ENCODE results near the gene PPM1H.

Gene PPM1H

DNA sequence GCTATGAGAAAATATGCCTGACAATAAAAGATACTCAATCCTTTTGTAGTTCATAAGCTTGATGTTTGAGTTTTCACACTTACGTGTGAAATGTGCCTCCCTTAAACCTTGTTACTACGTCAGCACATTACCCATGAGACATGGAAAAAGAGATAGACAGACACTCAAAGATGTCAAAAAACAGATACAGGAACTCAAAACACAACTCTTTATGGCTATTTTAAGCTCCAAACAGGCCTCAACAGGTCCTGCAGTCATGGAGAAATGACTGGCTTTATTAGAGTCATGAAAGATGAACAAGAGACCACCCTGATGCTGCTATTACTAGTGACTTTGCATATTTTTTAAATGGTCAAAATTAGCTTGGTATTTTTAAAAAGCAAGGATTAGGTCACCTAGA is 283.8 kb downstream of the PPM1H start:
- H3K4me3 ChIP-seq (ENCODE audit: low read depth, low read length) = no peak overlapping the region
- TF ChIP-seq, protein P1, sequence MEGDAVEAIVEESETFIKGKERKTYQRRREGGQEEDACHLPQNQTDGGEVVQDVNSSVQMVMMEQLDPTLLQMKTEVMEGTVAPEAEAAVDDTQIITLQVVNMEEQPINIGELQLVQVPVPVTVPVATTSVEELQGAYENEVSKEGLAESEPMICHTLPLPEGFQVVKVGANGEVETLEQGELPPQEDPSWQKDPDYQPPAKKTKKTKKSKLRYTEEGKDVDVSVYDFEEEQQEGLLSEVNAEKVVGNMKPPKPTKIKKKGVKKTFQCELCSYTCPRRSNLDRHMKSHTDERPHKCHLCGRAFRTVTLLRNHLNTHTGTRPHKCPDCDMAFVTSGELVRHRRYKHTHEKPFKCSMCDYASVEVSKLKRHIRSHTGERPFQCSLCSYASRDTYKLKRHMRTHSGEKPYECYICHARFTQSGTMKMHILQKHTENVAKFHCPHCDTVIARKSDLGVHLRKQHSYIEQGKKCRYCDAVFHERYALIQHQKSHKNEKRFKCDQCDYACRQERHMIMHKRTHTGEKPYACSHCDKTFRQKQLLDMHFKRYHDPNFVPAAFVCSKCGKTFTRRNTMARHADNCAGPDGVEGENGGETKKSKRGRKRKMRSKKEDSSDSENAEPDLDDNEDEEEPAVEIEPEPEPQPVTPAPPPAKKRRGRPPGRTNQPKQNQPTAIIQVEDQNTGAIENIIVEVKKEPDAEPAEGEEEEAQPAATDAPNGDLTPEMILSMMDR (IDR thresholded peaks at IDR 0.05; ENCODE audit: borderline replicate concordance, insufficient read depth, low read depth, low read length) = no peak

- no peak overlapping the region for H3K4me3 ChIP-seq (ENCODE audit: low read depth, low read length)
- TF ChIP-seq, protein P1 (IDR thresholded peaks at IDR 0.05; ENCODE audit: borderline replicate concordance, insufficient read depth, low read depth, low read length) = no peak
These were observed 285.4 kb downstream of the PPM1H start for GRCh38 chr12:62649412-62650138.

GRCh38 chr12:62647586-62647985 is 287.4 kb downstream of the PPM1H start:
- TF ChIP-seq, protein P1 (IDR thresholded peaks at IDR 0.05; ENCODE audit: borderline replicate concordance, insufficient read depth, low read depth, low read length) = no peak
- H3K4me3 ChIP-seq (ENCODE audit: low read depth, low read length) = no peak overlapping the region

DNA sequence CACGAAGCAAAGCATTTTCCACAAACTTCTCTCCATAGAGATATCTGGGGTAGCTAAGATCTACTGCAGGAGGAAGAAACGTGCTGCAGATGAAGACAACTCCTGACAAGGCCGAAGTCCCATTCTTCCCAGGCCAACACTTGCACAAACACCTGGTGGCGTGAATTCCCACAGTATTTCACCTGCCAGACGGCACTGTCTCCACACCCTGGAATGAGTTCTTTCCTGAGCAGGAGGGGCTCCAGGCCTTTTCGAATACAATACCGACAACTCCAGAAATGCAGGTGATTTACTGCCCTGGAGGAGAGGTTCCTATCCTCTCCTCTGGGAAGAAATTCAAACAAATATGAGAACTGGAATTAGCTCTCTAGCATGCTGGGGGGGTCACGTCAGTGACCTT is 288.4 kb downstream of the PPM1H start:
- TF ChIP-seq, protein P1 (IDR thresholded peaks at IDR 0.05; ENCODE audit: borderline replicate concordance, insufficient read depth, low read depth, low read length) = no peak
- no peak overlapping the region for H3K4me3 ChIP-seq (ENCODE audit: low read depth, low read length)

- no peak overlapping the region for H3K4me3 ChIP-seq (ENCODE audit: low read depth, low read length)
- TF ChIP-seq, protein P1 (IDR thresholded peaks at IDR 0.05; ENCODE audit: borderline replicate concordance, insufficient read depth, low read depth, low read length) = no peak
These were observed 291.5 kb downstream of the PPM1H start for GRCh38 chr12:62643486-62643885.

DNA sequence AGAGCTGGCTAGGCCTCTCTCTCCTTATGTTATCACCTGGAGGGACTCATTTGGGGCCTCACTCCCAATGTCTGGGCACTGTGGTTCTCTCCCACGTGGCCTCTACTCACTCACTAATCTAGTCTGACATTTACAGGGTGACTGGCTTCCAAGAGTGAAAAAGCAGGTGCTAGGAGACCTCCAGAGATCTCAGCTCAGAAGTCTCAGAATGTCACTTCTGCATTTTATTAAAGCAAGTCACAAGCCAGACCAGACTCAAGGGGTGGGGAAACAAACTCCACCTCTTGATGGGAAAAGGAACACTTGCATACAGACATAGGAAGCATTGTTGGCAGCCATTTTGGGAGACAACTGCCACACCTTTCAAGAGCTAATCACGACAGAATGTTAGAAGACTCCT is 292.5 kb downstream of the PPM1H start:
- TF ChIP-seq, protein P1 (IDR thresholded peaks at IDR 0.05; ENCODE audit: borderline replicate concordance, insufficient read depth, low read depth, low read length) = no peak
- no peak overlapping the region for H3K4me3 ChIP-seq (ENCODE audit: low read depth, low read length)

- TF ChIP-seq, protein P1 (IDR thresholded peaks at IDR 0.05; ENCODE audit: borderline replicate concordance, insufficient read depth, low read depth, low read length) = no peak
- no peak overlapping the region for H3K4me3 ChIP-seq (ENCODE audit: low read depth, low read length)
These were observed 294.0 kb downstream of the PPM1H start for GRCh38 chr12:62640910-62641448.

Measured in GM12875 (cell line).